K562 (cell line): Measurements from ENCODE around the gene CFAP251. TPM values are rescaled to one million over a fixed set of nuclear protein-coding genes. Genes with fewer than 3 reads are reported as not detected.

ENCODE experiments used
- ATAC-seq: fragments of 200-7000 bp; cut with Tn5 transposase; 3 replicates; pipeline ENCODE4 v1.9.1; 2020; ENCODE audit warnings: moderate library complexity
- BruUV-seq: library from RNA; stranded (reverse); fragments of 400-500 nt; replicated peaks from 2 replicates; lab custom pipeline; 2021; lab: Mats Ljungman, UMichigan
- CTCF ChIA-PET: fragments of 300-600 bp; formaldehyde crosslinking; extraction: SDS; loops from one replicate; lab custom pipeline; 2021; ENCODE audit warnings: low intra/inter-chr PET ratio; lab: Yijun Ruan, JAX
- POLR2A ChIA-PET: fragments of 300-600, 350-650 bp; sonication (Branson Sonifier 250); formaldehyde crosslinking; extraction: SDS; loops from one replicate; lab custom pipeline; 2021; ENCODE audit warnings: antibody characterized with exemption, inconsistent platforms; lab: Yijun Ruan, JAX
- DNase-seq, 4 experiments: peaks; one replicate each; pipeline versions ENCODE4 v3.0.0 to v3.0.0-alpha.2; 2011 to 2018; ENCODE audit warnings: low spot score in 3 of 4, mixed read lengths in 3 of 4; ENCODE audit errors: extremely low read depth in 1 of 4
- FAIRE-seq: peaks from 2 replicates; lab custom pipeline; 2011; peaks lifted over from hg19 to GRCh38; lab: Jason Lieb, UNC
- H2AFZ ChIP-seq: 2 replicates; pipeline ENCODE4 v1.6.0; 2011; ENCODE audit warnings: low read depth, low read length, control low read depth, inconsistent platforms
- H3K27ac ChIP-seq: fragments of 200-600 bp; 3 replicates; pipeline ENCODE4 v1.8.0; 2011; ENCODE audit warnings: low read depth, mild to moderate bottlenecking, control low read depth, inconsistent platforms, low read length, moderate library complexity, mixed read lengths; ENCODE audit errors: extremely low read depth
- H3K27me3 ChIP-seq, 2 experiments: fragments of 300-600 bp in 1 of 2; 2 replicates in 1 of 2; 3 replicates in 1 of 2; pipeline versions ENCODE4 v1.6.0 to v1.8.0; 2011; ENCODE audit warnings: inconsistent platforms in 2 of 2, low read length in 2 of 2, mild to moderate bottlenecking in 1 of 2, mixed read lengths in 1 of 2, moderate library complexity in 1 of 2; ENCODE audit not compliant: control insufficient read depth in 2 of 2, insufficient read depth in 2 of 2
- H3K36me3 ChIP-seq: fragments of 300-600 bp; 3 replicates; pipeline ENCODE4 v1.8.0; 2011; ENCODE audit warnings: mild to moderate bottlenecking, low read length, inconsistent platforms; ENCODE audit not compliant: control insufficient read depth, insufficient read depth
- H3K4me1 ChIP-seq, 2 experiments: fragments of 200-600 bp in 1 of 2; replicated peaks in 1 of 2; 2 replicates in 1 of 2; 3 replicates in 1 of 2; pipeline versions ENCODE4 v1.5.1 to v1.8.0; 2011; ENCODE audit warnings: inconsistent platforms in 2 of 2, low read length in 2 of 2, mild to moderate bottlenecking in 1 of 2, mixed read lengths in 1 of 2, moderate library complexity in 1 of 2; ENCODE audit not compliant: control insufficient read depth in 2 of 2, insufficient read depth in 2 of 2
- H3K4me2 ChIP-seq: 2 replicates; pipeline ENCODE4 v1.6.1; 2011; ENCODE audit warnings: low read length, control low read depth, inconsistent platforms, mixed read lengths; ENCODE audit not compliant: insufficient read depth
- H3K4me3 ChIP-seq: fragments of 200-600 bp; sonication (generic), shearing (Covaris generic); 2 replicates; pipeline ENCODE4 v1.5.1; 2016; ENCODE audit warnings: control low read depth, inconsistent platforms
- H3K79me2 ChIP-seq: fragments of 200-600 bp; 3 replicates; pipeline ENCODE4 v1.8.0; 2011; ENCODE audit warnings: low read length, inconsistent platforms; ENCODE audit not compliant: control insufficient read depth, insufficient read depth
- H3K9ac ChIP-seq, 2 experiments: 2 replicates each; pipeline versions ENCODE4 v1.6.0 to v1.6.1; 2011; ENCODE audit warnings: low read depth in 2 of 2, low read length in 2 of 2, control low read depth in 1 of 2, inconsistent platforms in 1 of 2, mild to moderate bottlenecking in 1 of 2, mixed read lengths in 1 of 2; ENCODE audit not compliant: insufficient read depth in 1 of 2
- H3K9me1 ChIP-seq: one replicate; pipeline ENCODE4 v1.6.0; 2011; ENCODE audit warnings: inconsistent platforms, mild to moderate bottlenecking, low read length, moderate library complexity; ENCODE audit not compliant: control insufficient read depth, insufficient read depth
- H3K9me3 ChIP-seq: replicated peaks from 2 replicates; pipeline ENCODE4 v1.5.1; 2011; ENCODE audit warnings: low read depth, low read length, inconsistent platforms; ENCODE audit not compliant: control insufficient read depth, insufficient read depth
- H4K20me1 ChIP-seq: replicated peaks from 2 replicates; pipeline ENCODE4 v1.6.1; 2011; ENCODE audit warnings: low read length, inconsistent platforms, mixed read lengths; ENCODE audit not compliant: control insufficient read depth, insufficient read depth
- ZNF518B ChIP-seq: fragments of 250-450 bp; sonication (Bioruptor Pico); IDR thresholded peaks from 2 replicates; pipeline ENCODE4 v1.5.0; 2021; ENCODE audit warnings: mild to moderate bottlenecking, moderate library complexity
- WGBS: fragments of 100-300 bp; shearing (Covaris generic); methylation state at CpG from one replicate; pipeline ENCODE4 v1.1.6; 2016; ENCODE audit warnings: low coverage, mixed read lengths; ENCODE audit not compliant: insufficient coverage; ENCODE audit errors: missing lambda C conversion rate; 5-methylcytosine and 5-hydroxymethylcytosine counted together
- in situ Hi-C: fragments of 300-500 bp; cut with MboI; formaldehyde crosslinking; loops from 4 replicates; pipeline ENCODE4 v1.15.0; 2018; ENCODE audit warnings: inconsistent platforms, mixed read lengths
- intact Hi-C: fragments of 100-400 bp; cut with micrococcal nuclease; formaldehyde crosslinking; loops from 2 replicates; pipeline ENCODE4 v1.14.2; 2022
- polyA plus RNA-seq, 8 experiments: library from polyadenylated mRNA; depleted of rRNA in 4 of 8; stranded (reverse) in 5 of 8; unstranded in 3 of 8; fragments of >200 nt; fragmentation: Nextera tagmentation in 2 of 8; fragmentation: Illumina TruSeq in 1 of 8; extraction: Ambion mirVana in 2 of 8; extraction: Trizol in 1 of 8; gene quantifications; 2 replicates each; pipeline versions ENCODE4 v1.2.1 to v1.2.3, GENCODE V29; 2011 to 2014; ENCODE audit warnings: inconsistent platforms in 1 of 8, missing spikeins in 1 of 8
- total RNA-seq, 7 experiments: library from RNA; depleted of rRNA in 6 of 7; stranded (reverse); fragments of >200 nt in 6 of 7; fragmentation: Illumina TruSeq in 2 of 7; extraction: Trizol in 2 of 7; gene quantifications; 2 replicates each; pipeline versions ENCODE4 v1.2.1 to v1.2.3, GENCODE V29; 2011 to 2021; ENCODE audit warnings: low replicate concordance in 1 of 7

The CFAP251 gene
- total and polyA plus RNA-seq, 9 of the 15 experiments (the other 6 are each of a cell fraction or from before 2014, with no cell fraction given) = 16.6 to 31.0 (median 19.1) TPM

GRCh38 chr12:122030424-122031035 is 112.1 kb downstream of the CFAP251 start:
- ATAC-seq = no peak
- no TSS peak for BruUV-seq
- ChIA-PET CTCF (no interaction called here), POLR2A (interaction anchor here (0.6 kb wide), 2 partner anchors 18 to 183 kb away, joined by 3 read pairs; no protein-coding TSS in a partner anchor)
- intact Hi-C loops (no loop called here), in situ Hi-C loops (no loop called here)
- no peak for DNase-seq
- no peak overlapping the region for H3K27ac ChIP-seq
- FAIRE-seq = no peak
- H3K4me3 ChIP-seq = no peak overlapping the region
- peaks cover 8% of the 10 kb centered on the region for H3K9me1 ChIP-seq
- peaks cover 9% of the 10 kb centered on the region; the same call in 1 of the 2 replicates for H4K20me1 ChIP-seq
- H2AFZ ChIP-seq = no peak overlapping the region
- TF ChIP-seq ZNF518B (CRISPR knock-in tag) = no peak
- no peaks in the 10 kb centered on the region for H3K27me3 ChIP-seq
- H3K9me3 ChIP-seq = no peaks in the 10 kb centered on the region
- peaks cover 0 to 33% of the 10 kb centered on the region in 2 experiments; a peak in 4 of 5 replicates for H3K4me1 ChIP-seq
- peaks cover 65% of the 10 kb centered on the region for H3K79me2 ChIP-seq
- WGBS = 89% methylated on average over 10 of the region's 13 CpGs
- peak overlapping the region in 1 of 2 experiments; percentile 58; a peak in 2 of 4 replicates for H3K9ac ChIP-seq
- H3K4me2 ChIP-seq = no peak overlapping the region
- H3K36me3 ChIP-seq = peaks cover 22% of the 10 kb centered on the region; the same call in 1 of the 3 replicates
